Astrocyte of the spinal cord (primary cell): ENCODE data around the gene FRAT2.

ENCODE experiments used
- DNase-seq: peaks from one replicate; pipeline ENCODE4 v3.0.0; 2011; ENCODE audit warnings: low read depth, low spot score
- H3K4me3 ChIP-seq: 2 replicates; pipeline ENCODE4 v1.5.1; 2011; ENCODE audit warnings: low read depth, mild to moderate bottlenecking, low read length, moderate library complexity
- in situ Hi-C: cut with HindIII; loops from 2 replicates; pipeline ENCODE4 v1.10.0; 2017; ENCODE audit warnings: low sequenced_read_pairs
- TF ChIP-seq, protein P1 (sequence below): IDR thresholded peaks from 2 replicates; pipeline ENCODE4 v1.5.1; 2012; ENCODE audit warnings: low read depth, mild to moderate bottlenecking, low read length, inconsistent platforms

The FRAT2 gene

DNA sequence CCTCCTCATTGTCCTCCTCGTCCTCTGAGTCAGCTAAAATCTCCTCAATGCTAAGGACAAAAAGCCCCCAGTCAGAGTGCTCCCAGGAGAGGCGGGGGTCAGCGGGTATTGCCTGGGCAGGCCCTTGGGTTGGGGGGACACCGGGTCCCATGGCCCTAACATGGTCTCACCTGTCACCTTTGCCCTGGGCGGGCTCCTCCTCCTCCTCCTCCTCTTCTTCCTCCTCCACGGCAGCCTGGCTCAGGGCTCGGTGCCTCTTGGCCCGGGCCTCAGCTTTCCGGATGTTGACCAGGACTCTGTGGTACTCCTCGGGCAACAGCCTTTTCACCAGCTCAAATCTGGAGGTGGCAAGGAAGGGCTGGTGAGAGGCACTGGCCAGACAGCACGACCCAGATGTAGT lies 32.0 kb upstream of the FRAT2 start:
- H3K4me3 ChIP-seq: no peak overlapping the region
- TF ChIP-seq, protein P1, sequence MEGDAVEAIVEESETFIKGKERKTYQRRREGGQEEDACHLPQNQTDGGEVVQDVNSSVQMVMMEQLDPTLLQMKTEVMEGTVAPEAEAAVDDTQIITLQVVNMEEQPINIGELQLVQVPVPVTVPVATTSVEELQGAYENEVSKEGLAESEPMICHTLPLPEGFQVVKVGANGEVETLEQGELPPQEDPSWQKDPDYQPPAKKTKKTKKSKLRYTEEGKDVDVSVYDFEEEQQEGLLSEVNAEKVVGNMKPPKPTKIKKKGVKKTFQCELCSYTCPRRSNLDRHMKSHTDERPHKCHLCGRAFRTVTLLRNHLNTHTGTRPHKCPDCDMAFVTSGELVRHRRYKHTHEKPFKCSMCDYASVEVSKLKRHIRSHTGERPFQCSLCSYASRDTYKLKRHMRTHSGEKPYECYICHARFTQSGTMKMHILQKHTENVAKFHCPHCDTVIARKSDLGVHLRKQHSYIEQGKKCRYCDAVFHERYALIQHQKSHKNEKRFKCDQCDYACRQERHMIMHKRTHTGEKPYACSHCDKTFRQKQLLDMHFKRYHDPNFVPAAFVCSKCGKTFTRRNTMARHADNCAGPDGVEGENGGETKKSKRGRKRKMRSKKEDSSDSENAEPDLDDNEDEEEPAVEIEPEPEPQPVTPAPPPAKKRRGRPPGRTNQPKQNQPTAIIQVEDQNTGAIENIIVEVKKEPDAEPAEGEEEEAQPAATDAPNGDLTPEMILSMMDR: no peak
- no peak for DNase-seq
- in situ Hi-C loops: no loop called here

GRCh38 chr10:97365761-97366351 lies 31.3 kb upstream of the FRAT2 start:
- TF ChIP-seq, protein P1: no peak
- in situ Hi-C loops: no loop called here
- DNase-seq: no peak
- H3K4me3 ChIP-seq: no peak overlapping the region

GRCh38 chr10:97363071-97363470 lies 28.5 kb upstream of the FRAT2 start:
- DNase-seq: no peak
- no peak overlapping the region for H3K4me3 ChIP-seq
- in situ Hi-C loops: no loop called here
- TF ChIP-seq, protein P1: no peak

DNA sequence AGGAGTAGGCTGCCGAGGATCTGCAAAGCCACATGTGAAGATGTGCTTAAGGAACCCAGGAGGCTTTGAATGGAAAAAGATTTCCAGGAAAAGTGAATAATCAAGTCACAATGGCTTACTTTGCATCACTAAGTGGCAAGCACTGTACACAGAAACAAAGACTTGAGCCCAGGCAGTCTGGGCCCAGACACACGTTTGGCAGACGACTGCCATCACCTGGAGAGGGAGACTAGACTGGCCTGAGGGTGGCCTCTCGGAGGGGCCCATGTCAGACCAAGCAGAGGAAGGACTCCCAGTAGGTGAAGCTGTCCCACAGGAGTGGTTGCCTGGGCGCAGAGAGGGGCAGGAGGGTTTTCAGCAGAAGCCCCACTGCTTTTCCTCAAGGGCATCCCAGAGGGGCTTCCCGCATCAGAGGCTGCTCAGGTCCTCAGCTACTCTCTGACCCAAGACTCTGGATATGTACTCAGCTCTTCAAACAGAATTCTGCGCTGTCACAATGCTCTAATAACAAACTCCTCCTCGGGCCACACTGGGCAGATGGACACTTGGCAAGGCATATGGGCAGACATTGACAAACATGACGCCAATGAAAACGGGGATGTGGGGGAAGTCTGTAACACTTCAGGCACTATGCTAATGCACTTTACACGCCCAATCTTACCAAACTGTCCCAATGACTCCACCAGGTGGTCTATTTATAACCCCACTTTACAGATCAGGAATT lies 27.9 kb upstream of the FRAT2 start:
- no peak overlapping the region for H3K4me3 ChIP-seq
- in situ Hi-C loops: no loop called here
- TF ChIP-seq, protein P1: no peak
- DNase-seq: no peak

DNA sequence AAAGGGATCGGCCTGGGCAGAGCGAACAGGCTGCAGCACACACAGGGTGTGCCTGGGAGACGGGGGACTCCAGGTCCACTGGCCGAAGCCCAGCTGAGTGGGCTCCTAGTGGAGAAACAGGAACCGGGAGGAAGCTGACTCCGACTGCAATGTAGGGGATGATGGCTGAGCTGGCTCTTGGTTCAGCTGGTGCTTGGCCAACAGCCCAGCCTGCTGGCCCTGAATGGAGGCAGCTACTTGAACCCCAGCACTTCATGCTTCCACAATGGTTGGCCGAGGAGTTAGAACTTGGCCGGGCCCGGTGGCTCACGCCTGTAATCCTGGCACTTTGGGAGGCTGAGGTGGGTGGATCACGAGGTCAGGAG lies 27.0 kb upstream of the FRAT2 start:
- no peak overlapping the region for H3K4me3 ChIP-seq
- TF ChIP-seq, protein P1: no peak
- no peak for DNase-seq
- in situ Hi-C loops: no loop called here

GRCh38 chr10:97360705-97361536 lies 26.4 kb upstream of the FRAT2 start:
- no peak for DNase-seq
- in situ Hi-C loops: no loop called here
- TF ChIP-seq, protein P1: no peak
- H3K4me3 ChIP-seq: no peak overlapping the region
